GM23338 (cell line): ENCODE data around the gene KLHL40.

ENCODE experiments used
- CTCF ChIP-seq, 2 experiments: fragments of 200-600 bp in 1 of 2; sonication (generic) in 1 of 2; conservative IDR thresholded peaks; 2 replicates each; pipeline versions ENCODE4 v1.5.1 to v1.6.1; 2016 to 2017; ENCODE audit warnings: antibody characterized with exemption in 2 of 2, low read depth in 2 of 2, mild to moderate bottlenecking in 2 of 2, moderate library complexity in 1 of 2
- EZH2 ChIP-seq: fragments of 200-600 bp; sonication (generic); IDR thresholded peaks from one replicate; pipeline ENCODE4 v1.8.0; 2017; ENCODE audit warnings: antibody characterized with exemption, mild to moderate bottlenecking, low read depth; ENCODE audit not compliant: unreplicated experiment
- POLR2AphosphoS5 ChIP-seq: IDR thresholded peaks from 2 replicates; pipeline ENCODE4 v1.6.1; 2016; ENCODE audit warnings: antibody characterized with exemption, low read depth
- REST ChIP-seq: IDR thresholded peaks from one replicate; pipeline ENCODE4 v1.6.1; 2018; ENCODE audit warnings: antibody characterized with exemption; ENCODE audit not compliant: unreplicated experiment

GRCh38 chr3:42654331-42655201, 30.8 kb upstream of the KLHL40 start:
- peak; percentile 29 to 58 for TF ChIP-seq CTCF (conservative IDR thresholded peaks at IDR 0.05; ENCODE audit: low read depth in 2 of 2)
- TF ChIP-seq REST: no peak
- peak; percentile 35; the same call in 1 of the 2 replicates for TF ChIP-seq POLR2AphosphoS5
- TF ChIP-seq EZH2: no peak
